WI38 (cell line): ENCODE results near the gene TNFRSF14.

ENCODE experiments used
- H3K4me3 ChIP-seq: 2 replicates; pipeline ENCODE4 v1.5.1; 2011; ENCODE audit warnings: low read depth, mild to moderate bottlenecking, control low read depth, low read length
- CTCF ChIP-seq: IDR thresholded peaks from 2 replicates; pipeline ENCODE4 v1.5.1; 2012; ENCODE audit warnings: low read depth, mild to moderate bottlenecking, control low read depth, low read length

The TNFRSF14 gene

GRCh38 chr1:2590233-2591141, 34.3 kb downstream of the TNFRSF14 start:
- no peak overlapping the region for H3K4me3 ChIP-seq

GRCh38 chr1:2591233-2591580, 35.0 kb downstream of the TNFRSF14 start:
- H3K4me3 ChIP-seq = no peak overlapping the region
- TF ChIP-seq CTCF = no peak

More at GRCh38 chr1:2590233-2591141, 34.3 kb downstream of the TNFRSF14 start:
- TF ChIP-seq CTCF = no peak

GRCh38 chr1:2591581-2592261, 35.5 kb downstream of the TNFRSF14 start:
- TF ChIP-seq CTCF = no peak
- no peak overlapping the region for H3K4me3 ChIP-seq

GRCh38 chr1:2592672-2593071, 36.5 kb downstream of the TNFRSF14 start:
- no peak for TF ChIP-seq CTCF
- no peak overlapping the region for H3K4me3 ChIP-seq

GRCh38 chr1:2593251-2593878, 37.2 kb downstream of the TNFRSF14 start:
- TF ChIP-seq CTCF = no peak

GRCh38 chr1:2594001-2594640, 38.0 kb downstream of the TNFRSF14 start:
- H3K4me3 ChIP-seq = no peak overlapping the region
- TF ChIP-seq CTCF = no peak

More at GRCh38 chr1:2593251-2593878, 37.2 kb downstream of the TNFRSF14 start:
- no peak overlapping the region for H3K4me3 ChIP-seq
